ENCODE data around the gene FAM209A.
"Not testable (repeated sequence)": the region's sequence is repeated elsewhere in the genome, so short reads cannot be mapped to it uniquely, and the experiment has no call there.

Gene FAM209A

DNA sequence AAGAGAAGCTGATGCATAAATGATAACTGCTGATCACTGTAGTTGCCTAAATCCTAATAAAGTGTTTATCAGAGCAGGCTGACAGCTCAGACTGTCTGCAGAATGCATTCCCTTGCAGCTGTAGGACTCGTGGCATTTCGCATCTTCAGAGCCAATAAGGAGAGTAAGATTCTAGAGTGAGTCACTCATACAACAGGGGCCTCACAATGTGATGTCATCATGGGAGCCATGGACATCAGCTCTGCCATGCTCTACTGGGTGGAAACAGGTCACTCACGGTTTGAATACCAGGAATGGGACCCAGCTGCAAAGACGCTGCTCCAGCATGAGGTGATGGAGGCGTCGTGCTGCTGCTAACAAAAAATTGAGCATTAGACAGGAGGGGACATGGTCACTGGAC is 15.9 kb downstream of the FAM209A start:
- peak; percentile 3 for DNase-seq

DNA sequence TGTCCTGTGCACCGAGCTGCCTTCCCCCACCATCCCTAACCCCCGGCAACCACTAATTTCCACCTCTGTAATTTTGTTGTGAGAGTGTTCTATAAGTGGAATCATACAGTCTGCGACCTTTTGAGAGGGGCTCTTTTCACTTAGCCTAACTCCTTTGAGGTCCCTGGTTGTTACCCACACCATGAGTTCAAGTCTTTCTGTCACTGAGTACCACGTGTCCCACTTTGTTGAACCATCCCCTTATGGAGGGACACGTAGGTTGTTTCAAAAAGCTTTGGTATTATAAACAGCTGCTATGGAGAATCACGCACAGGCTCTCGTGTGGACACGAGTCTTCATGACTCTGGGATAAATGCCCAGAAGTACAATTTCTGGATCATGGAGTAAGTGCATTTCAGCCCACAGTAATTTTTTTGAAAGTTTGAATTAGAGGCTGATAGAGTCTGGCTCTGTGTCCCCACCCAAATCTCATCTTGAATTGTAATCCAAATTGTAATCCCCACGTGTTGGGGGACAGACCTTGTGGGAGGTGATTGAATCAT is 18.0 kb downstream of the FAM209A start:
- no peak for DNase-seq

DNA sequence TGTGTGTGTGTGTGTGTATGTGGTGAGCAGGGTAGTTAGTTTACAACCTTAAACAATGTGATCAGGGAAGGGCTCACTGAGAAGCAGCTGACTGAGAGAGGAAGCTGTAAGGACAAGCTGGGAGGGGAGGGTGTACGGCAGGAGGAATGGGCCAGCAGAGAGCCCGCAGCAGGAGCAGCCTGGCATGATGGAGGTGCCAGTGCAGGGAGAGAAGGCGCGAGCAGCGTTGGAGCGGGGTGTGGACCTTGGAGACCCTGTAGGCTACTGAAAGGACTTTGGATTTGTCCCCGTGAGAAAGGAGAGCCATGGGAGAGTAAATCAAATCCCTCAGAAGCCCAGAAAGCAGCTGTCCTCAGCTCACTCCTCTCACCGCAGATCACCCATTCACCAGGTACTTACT is 27.0 kb downstream of the FAM209A start:
- no peak for DNase-seq

DNA sequence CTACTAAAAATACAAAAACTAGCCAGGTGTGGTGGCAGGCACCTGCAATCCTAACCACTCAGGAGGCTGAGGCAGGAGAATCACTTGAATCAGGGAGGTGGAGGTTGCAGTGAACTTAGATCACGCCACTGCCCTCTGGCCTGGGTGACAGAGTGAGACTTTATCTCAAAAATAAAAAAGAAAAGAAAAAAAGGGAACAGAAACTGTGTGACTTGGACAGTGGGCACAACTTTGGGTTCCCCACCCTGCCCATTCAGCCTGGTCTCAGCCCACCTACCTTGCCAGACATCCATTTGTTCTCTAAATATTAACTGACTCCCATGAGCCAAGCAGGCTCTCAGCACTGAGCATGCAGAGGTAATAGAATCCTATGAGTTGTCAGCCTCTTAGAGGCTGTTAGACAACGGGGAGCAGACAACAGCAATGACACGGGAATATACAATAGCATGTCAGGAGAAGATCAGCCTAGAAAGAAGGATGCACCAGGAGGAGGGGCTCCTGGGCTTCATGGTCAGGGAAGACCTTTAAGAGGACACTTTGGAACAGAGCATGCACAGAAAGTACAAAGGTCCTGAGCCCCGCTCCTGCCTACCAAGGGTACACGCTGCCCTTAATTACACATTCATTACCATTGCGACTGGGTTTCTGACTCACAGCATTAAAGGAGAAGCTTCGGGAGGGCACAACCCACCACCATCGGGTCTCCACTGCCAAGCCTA is 28.5 kb downstream of the FAM209A start:
- no peak for DNase-seq

DNA sequence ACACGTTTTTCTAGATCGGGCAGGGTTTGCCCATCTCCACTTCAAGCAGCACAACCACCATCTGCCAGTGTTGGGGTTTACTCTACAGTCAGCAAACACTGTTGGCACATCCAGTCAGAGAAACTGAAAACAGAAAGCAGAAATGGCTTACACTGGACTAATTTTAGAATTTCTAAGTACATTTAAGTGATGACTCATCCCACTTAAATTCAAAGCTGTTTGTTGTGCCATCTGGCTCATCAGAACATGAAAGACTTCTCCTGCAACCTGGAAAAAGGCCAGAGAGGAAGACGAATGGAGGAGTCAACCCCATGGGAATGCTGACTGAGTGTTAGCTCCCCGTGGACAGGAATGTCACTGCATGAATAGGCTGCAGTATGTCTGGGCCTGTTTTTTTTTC is 30.3 kb downstream of the FAM209A start:
- peak; percentile 97 for DNase-seq

DNA sequence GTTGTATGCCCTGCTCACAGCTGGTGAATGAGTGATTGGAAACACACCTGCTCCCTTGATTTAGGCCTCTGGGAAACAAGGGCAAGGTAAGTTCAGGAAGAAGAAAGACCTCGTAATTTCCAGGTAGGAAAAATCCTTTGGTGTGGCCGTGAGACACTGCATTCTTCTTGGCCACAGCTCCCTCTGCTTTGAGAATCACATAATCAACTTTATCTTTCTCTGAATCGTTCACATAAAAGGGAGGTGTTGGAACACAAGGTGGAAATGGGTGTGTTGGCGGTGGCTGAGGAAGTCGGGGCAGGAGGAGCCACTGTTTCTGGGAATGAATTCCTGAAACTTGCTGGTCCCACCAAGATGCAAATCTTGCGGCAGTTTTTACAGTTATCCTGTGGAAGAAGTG is 34.4 kb downstream of the FAM209A start:
- no peak for DNase-seq

DNA sequence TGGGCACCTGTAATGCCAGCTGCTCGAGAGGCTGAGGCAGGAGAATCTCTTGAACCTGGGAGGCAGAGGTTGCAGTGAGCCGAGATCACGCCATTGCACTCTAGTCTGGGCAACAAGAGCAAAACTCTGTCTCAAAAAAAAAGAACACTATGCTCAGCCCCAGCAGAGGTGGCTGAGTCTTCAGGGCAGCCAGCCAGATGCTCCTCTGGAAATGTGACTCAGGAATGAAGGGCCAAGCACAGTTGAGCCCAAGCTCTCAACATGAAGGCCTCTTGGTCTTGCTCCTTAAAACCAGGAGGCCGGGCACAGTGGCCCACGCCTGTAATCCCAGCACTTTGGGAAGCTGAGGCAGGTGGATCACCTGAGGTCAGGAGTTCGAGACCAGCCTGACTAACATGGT is 40.0 kb downstream of the FAM209A start:
- DNase-seq = not testable (repeated sequence)

DNA sequence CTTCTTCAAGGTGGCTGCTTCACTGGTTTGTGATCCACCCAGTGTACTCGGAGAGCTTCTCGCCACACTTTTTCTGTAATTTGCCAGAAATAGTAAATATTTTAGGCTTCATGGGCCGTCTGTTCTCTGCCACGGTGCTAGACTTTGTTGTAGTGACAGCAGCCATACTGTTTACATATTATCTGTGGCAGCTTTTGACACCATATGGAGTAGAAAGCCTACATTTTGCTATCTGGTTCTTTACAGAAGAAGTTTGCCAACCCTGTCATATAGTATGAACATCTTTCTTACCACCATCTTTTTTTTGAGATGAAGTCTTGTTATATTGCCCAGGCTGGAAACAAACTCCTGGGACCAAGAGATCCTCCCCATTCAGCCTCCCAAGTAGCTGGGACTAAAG is 41.0 kb downstream of the FAM209A start:
- DNase-seq = no peak

DNA sequence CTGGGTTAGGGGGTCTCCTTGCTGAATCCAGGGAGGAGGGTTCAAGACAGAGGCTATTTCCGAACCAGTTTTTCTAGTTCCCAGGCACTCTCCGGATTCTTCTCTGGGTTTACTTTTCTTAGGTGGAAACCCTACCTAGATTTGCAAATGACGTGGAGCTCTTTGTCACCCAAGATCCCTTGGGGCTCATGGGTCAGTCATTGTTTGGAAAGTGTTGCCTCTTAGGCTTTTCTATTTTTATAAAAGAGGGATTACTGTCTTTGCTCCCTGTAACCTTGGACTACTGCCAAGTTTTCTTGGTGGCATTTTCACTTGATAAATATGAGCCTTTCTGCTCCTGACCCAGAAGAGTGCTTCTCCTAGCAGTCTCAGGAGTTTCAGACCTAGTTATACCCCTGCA is 42.1 kb downstream of the FAM209A start:
- DNase-seq = no peak

DNA sequence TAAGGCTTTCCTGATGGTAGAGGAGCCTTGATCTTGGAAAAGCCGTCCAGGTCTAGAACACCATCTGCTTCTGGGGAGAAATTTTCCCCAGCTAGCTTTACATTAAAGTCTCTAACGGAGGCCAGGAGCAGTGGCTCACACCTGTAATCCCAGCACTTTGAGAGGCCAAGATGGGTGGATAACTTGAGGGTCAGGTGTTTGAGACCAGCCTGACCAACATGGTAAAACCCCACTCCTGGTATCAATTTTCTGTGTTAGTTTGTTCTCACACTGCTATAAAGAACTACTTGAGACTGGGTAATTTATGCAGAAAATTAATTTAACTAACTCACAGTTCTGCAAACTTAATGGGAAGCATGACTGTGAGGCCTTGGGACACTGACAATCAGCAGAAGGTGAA is 46.3 kb downstream of the FAM209A start:
- no peak for DNase-seq

DNA sequence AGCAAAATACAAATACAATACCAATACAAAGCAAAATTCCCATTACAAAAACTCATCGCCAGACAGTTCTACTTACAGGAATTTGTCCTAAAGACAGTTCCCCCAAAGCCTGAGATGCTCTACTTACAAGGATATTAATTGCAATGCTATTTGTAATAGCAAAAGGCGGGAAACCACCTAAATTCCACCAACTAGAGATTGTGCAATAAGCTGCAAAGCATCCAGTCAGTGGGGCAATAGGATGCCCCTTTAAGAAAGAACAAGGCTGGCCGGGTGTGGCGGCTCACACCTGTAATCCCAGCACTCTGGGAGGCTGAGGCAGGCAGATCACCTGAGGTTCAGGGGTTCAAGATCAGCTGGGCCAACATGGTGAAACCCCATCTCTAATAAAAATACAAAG is 47.6 kb downstream of the FAM209A start:
- DNase-seq = no peak

DNA sequence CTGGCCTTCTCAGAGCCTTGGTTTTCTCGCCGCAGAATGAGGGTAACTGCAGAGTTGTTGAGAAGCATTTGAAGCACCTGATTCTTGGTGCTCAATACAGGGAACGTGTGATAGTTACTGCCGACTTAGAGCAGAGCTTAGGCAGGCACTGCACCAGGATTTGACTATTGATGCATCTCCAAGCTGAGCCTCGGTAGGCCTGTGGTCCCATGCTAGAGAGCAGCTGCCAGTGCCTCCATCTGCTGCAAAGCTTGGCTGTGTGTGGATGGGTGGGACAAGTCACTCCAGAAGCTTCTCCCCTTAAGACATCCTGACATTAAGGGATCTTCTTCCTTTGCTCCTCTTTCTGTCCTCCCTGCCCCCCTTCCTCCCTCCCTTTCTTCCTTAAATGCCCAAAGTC is 49.4 kb downstream of the FAM209A start:
- DNase-seq = no peak

DNA sequence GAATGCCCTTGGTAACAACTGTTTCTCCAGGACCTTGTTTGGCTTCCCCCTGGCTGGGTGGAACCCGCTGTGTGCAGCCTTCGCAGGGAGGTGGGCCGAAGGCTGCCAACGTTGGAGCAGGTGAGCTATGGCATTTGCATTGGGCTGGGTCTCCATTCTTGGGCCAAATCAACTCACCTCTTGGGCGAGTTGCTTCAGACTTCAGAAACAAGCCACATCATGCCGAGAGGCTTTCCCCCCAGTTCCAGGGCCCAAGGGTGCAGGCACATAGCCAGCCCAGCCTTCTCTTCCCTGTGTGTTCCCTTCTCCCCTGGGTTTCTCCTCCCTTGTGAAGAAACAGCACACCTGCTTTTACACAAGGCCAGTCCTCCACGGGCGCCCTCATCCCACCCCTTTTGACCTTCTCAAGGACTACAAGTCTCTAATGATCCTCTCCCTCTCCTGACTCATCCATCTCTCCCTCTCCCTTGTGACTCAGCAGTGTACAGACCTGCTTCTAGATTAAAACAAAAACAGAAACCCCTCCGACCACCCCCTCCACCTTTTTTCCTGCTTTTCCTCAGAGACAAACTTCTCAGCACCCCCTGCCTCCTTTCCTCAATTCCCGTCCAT is 50.1 kb downstream of the FAM209A start:
- no peak for DNase-seq

DNA sequence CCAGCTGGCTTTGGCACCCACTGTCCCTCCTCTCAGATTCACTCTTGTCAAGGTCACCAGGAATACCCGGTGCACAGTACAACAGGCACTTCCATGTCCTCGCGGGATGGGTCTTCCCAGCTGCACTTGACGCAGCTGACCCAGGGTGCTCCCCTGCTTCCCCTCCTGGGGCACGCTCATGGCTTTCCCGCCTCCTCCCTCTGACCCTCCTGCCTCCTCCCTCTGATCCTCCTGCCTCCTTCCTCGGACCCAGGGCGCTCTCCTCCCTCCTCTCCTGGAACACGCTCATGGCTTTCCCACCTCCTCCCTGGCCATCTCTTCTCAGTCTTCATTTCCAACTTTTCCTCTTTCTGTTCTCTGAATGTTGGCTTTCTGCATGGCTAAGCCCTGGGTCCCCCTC is 50.6 kb downstream of the FAM209A start:
- no peak for DNase-seq
